BLaER1 treated with 17β-estradiol and CSF1 and Interleukin-3, amounts not matched to agents 10 nM and 100 nM (cell line): ENCODE results near the gene SLC15A5.

Experiments used
- H3K27ac ChIP-seq, 11 experiments: shearing (Covaris generic); formaldehyde crosslinking; 2 replicates each; pipeline ENCODE4 v1.8.1; 2022
- H3K27me3 ChIP-seq, 11 experiments: shearing (Covaris generic); formaldehyde crosslinking; 2 replicates each; pipeline ENCODE4 v1.8.1; 2022
- H3K36me3 ChIP-seq, 11 experiments: shearing (Covaris generic); formaldehyde crosslinking; 2 replicates each; pipeline ENCODE4 v1.8.1; 2022
- H3K4me1 ChIP-seq, 10 experiments: shearing (Covaris generic); formaldehyde crosslinking; 2 replicates each; pipeline ENCODE4 v1.8.1; 2022
- H3K4me2 ChIP-seq, 11 experiments: shearing (Covaris generic); formaldehyde crosslinking; 2 replicates each; pipeline ENCODE4 v1.8.1; 2022
- H3K4me3 ChIP-seq, 10 experiments: shearing (Covaris generic); formaldehyde crosslinking; 2 replicates each; pipeline ENCODE4 v1.8.1; 2022
- H3K9ac ChIP-seq, 11 experiments: shearing (Covaris generic); formaldehyde crosslinking; 2 replicates each; pipeline ENCODE4 v1.8.1; 2022
- H3K9me3 ChIP-seq, 11 experiments: shearing (Covaris generic); formaldehyde crosslinking; replicated peaks in 1 of 11; 2 replicates each; pipeline ENCODE4 v1.8.1; 2022
- H4K20me1 ChIP-seq, 11 experiments: shearing (Covaris generic); formaldehyde crosslinking; 2 replicates each; pipeline ENCODE4 v1.8.1; 2022
- Cebpa-rat ChIP-seq, 11 experiments: shearing (Covaris generic); IDR thresholded peaks; 2 replicates each; pipeline ENCODE4 v1.8.1; 2022

Gene SLC15A5

GRCh38 chr12:16168078-16168477 lies 109.4 kb downstream of the SLC15A5 start:
- Histone ChIP-seq H3K36me3 (no peaks in the 10 kb centered on the region), H3K27me3 (no peaks in the 10 kb centered on the region), H3K4me1 (no peaks in the 10 kb centered on the region), H3K9me3 (no peaks in the 10 kb centered on the region), H3K27ac (no peak overlapping the region), H3K4me2 (no peak overlapping the region), H3K9ac (no peak overlapping the region), H3K4me3 (no peak overlapping the region), H4K20me1 (no peaks in the 10 kb centered on the region)
- TF ChIP-seq Cebpa-rat (IDR thresholded peaks at IDR 0.05): no peak

- H3K27ac ChIP-seq: no peak overlapping the region
- H4K20me1 ChIP-seq: no peaks in the 10 kb centered on the region
- H3K36me3 ChIP-seq: no peaks in the 10 kb centered on the region
- no peaks in the 10 kb centered on the region for H3K9me3 ChIP-seq
- no peak for TF ChIP-seq Cebpa-rat (IDR thresholded peaks at IDR 0.05)
- no peak overlapping the region for H3K4me3 ChIP-seq
- H3K27me3 ChIP-seq: no peaks in the 10 kb centered on the region
- H3K4me2 ChIP-seq: no peak overlapping the region
- H3K4me1 ChIP-seq: no peaks in the 10 kb centered on the region
- H3K9ac ChIP-seq: no peak overlapping the region
Measured at GRCh38 chr12:16166563-16167470, 110.7 kb downstream of the SLC15A5 start.

- H3K4me3 ChIP-seq: no peak overlapping the region
- H3K27me3 ChIP-seq: no peaks in the 10 kb centered on the region
- H3K4me1 ChIP-seq: no peaks in the 10 kb centered on the region
- no peak overlapping the region for H3K27ac ChIP-seq
- H4K20me1 ChIP-seq: no peaks in the 10 kb centered on the region
- no peaks in the 10 kb centered on the region for H3K9me3 ChIP-seq
- no peak for TF ChIP-seq Cebpa-rat (IDR thresholded peaks at IDR 0.05)
- no peak overlapping the region for H3K4me2 ChIP-seq
- no peaks in the 10 kb centered on the region for H3K36me3 ChIP-seq
- H3K9ac ChIP-seq: no peak overlapping the region
Measured at GRCh38 chr12:16165506-16165905, 112.0 kb downstream of the SLC15A5 start.

- Histone ChIP-seq H3K4me2 (no peak overlapping the region), H3K9me3 (no peaks in the 10 kb centered on the region), H3K36me3 (no peaks in the 10 kb centered on the region), H3K9ac (no peak overlapping the region), H3K4me1 (no peaks in the 10 kb centered on the region), H3K27me3 (no peaks in the 10 kb centered on the region), H4K20me1 (no peaks in the 10 kb centered on the region), H3K27ac (no peak overlapping the region), H3K4me3 (no peak overlapping the region)
- TF ChIP-seq Cebpa-rat (IDR thresholded peaks at IDR 0.05): no peak
Measured at GRCh38 chr12:16163901-16164300, 113.6 kb downstream of the SLC15A5 start.

GRCh38 chr12:16163146-16163545 lies 114.3 kb downstream of the SLC15A5 start:
- H4K20me1 ChIP-seq: no peaks in the 10 kb centered on the region
- TF ChIP-seq Cebpa-rat (IDR thresholded peaks at IDR 0.05): no peak
- H3K27ac ChIP-seq: no peak overlapping the region
- no peaks in the 10 kb centered on the region for H3K4me1 ChIP-seq
- no peak overlapping the region for H3K4me3 ChIP-seq
- H3K36me3 ChIP-seq: no peaks in the 10 kb centered on the region
- no peak overlapping the region for H3K9ac ChIP-seq
- H3K4me2 ChIP-seq: no peak overlapping the region
- H3K27me3 ChIP-seq: no peaks in the 10 kb centered on the region
- no peaks in the 10 kb centered on the region for H3K9me3 ChIP-seq

- Histone ChIP-seq H3K27me3 (no peaks in the 10 kb centered on the region), H3K4me2 (no peak overlapping the region), H3K4me1 (peaks cover 0 to 7% (median 0%) of the 10 kb centered on the region in 10 experiments; a peak in 1 of 20 replicates), H4K20me1 (no peaks in the 10 kb centered on the region), H3K27ac (no peak overlapping the region), H3K9ac (no peak overlapping the region), H3K4me3 (no peak overlapping the region), H3K36me3 (no peaks in the 10 kb centered on the region), H3K9me3 (no peaks in the 10 kb centered on the region)
- no peak for TF ChIP-seq Cebpa-rat (IDR thresholded peaks at IDR 0.05)
Measured at GRCh38 chr12:16159571-16159970, 117.9 kb downstream of the SLC15A5 start.

- H3K9ac ChIP-seq: no peak overlapping the region
- H3K4me1 ChIP-seq: peaks cover 0 to 7% (median 0%) of the 10 kb centered on the region in 10 experiments; a peak in 1 of 20 replicates
- no peak overlapping the region for H3K27ac ChIP-seq
- H3K4me2 ChIP-seq: no peak overlapping the region
- H3K4me3 ChIP-seq: no peak overlapping the region
- no peaks in the 10 kb centered on the region for H3K27me3 ChIP-seq
- TF ChIP-seq Cebpa-rat (IDR thresholded peaks at IDR 0.05): no peak
- H3K36me3 ChIP-seq: no peaks in the 10 kb centered on the region
- no peaks in the 10 kb centered on the region for H3K9me3 ChIP-seq
- no peaks in the 10 kb centered on the region for H4K20me1 ChIP-seq
Measured at GRCh38 chr12:16158050-16158449, 119.4 kb downstream of the SLC15A5 start.

GRCh38 chr12:16155938-16156337 lies 121.5 kb downstream of the SLC15A5 start:
- H3K36me3 ChIP-seq: no peaks in the 10 kb centered on the region
- H3K27me3 ChIP-seq: no peaks in the 10 kb centered on the region
- peaks cover 0 to 12% (median 5%) of the 10 kb centered on the region in 10 experiments; a peak in 14 of 20 replicates for H3K4me1 ChIP-seq
- TF ChIP-seq Cebpa-rat (IDR thresholded peaks at IDR 0.05): no peak
- no peaks in the 10 kb centered on the region for H4K20me1 ChIP-seq
- no peaks in the 10 kb centered on the region for H3K9me3 ChIP-seq
- H3K4me3 ChIP-seq: no peak overlapping the region
- no peak overlapping the region for H3K27ac ChIP-seq
- 0 out of 22 replicates have a peak overlapping the region, but pooled peaks of 1 of the 11 experiments have one; percentile 10 for H3K4me2 ChIP-seq
- no peak overlapping the region for H3K9ac ChIP-seq

GRCh38 chr12:16154990-16155389 lies 122.5 kb downstream of the SLC15A5 start:
- H3K4me1 ChIP-seq: peaks cover 9 to 22% (median 14%) of the 10 kb centered on the region in 10 experiments
- no peaks in the 10 kb centered on the region for H3K27me3 ChIP-seq
- H3K4me2 ChIP-seq: no peak overlapping the region
- no peaks in the 10 kb centered on the region for H3K36me3 ChIP-seq
- TF ChIP-seq Cebpa-rat (IDR thresholded peaks at IDR 0.05): no peak
- H3K9ac ChIP-seq: no peak overlapping the region
- no peak overlapping the region for H3K4me3 ChIP-seq
- H4K20me1 ChIP-seq: no peaks in the 10 kb centered on the region
- no peak overlapping the region for H3K27ac ChIP-seq
- H3K9me3 ChIP-seq: no peaks in the 10 kb centered on the region
